Transverse colon (tissue), 4 donors: ENCODE results near the gene RASEF. TPM values are rescaled to one million over a fixed set of nuclear protein-coding genes. Genes with fewer than 3 reads are reported as not detected.

Experiments
- DNase-seq: peaks from one replicate; pipeline ENCODE4 v3.0.0-alpha.2; 2019
- H3K27ac ChIP-seq, 4 donors: fragments of 200-600 bp; sonication (generic); 2 replicates each; pipeline ENCODE4 v1.5.1; 2016 to 2018; ENCODE audit warnings: inconsistent platforms in 4 of 4
- H3K27me3 ChIP-seq: fragments of 200-600 bp; sonication (generic); 2 replicates; pipeline ENCODE4 v1.5.1; 2017; ENCODE audit warnings: inconsistent platforms
- H3K36me3 ChIP-seq, 4 donors: fragments of 200-600 bp; sonication (generic); 2 replicates each; pipeline ENCODE4 v1.5.1; 2017 to 2019; ENCODE audit warnings: inconsistent platforms in 4 of 4
- H3K4me1 ChIP-seq, 4 donors: fragments of 200-600 bp; sonication (generic); 2 replicates each; pipeline ENCODE4 v1.5.1; 2017 to 2020; ENCODE audit warnings: inconsistent platforms in 4 of 4
- H3K4me3 ChIP-seq, 4 donors: fragments of 200-600 bp; sonication (generic); 1 replicate in 1 of 4; 2 replicates in 3 of 4; pipeline versions ENCODE4 v1.5.1 to v1.6.1; 2017 to 2019; ENCODE audit warnings: inconsistent platforms in 4 of 4
- H3K9me3 ChIP-seq, 2 donors: fragments of 200-600 bp; sonication (generic); 2 replicates each; pipeline ENCODE4 v1.5.1; 2017 to 2019; ENCODE audit warnings: inconsistent platforms in 2 of 2
- EP300 ChIP-seq: sonication (generic); formaldehyde crosslinking; IDR thresholded peaks from one replicate; pipeline ENCODE4 v1.6.1; 2017; ENCODE audit warnings: antibody characterized with exemption, low read depth
- POLR2A ChIP-seq: fragments of 450-650 bp; IDR thresholded peaks from one replicate; pipeline ENCODE4 v1.6.1; 2016; ENCODE audit warnings: antibody characterized with exemption, mild to moderate bottlenecking, moderate library complexity
- POLR2AphosphoS5 ChIP-seq, 3 donors: sonication (generic); formaldehyde crosslinking; IDR thresholded peaks; one replicate each; pipeline ENCODE4 v1.6.1; 2016; ENCODE audit warnings: antibody characterized with exemption in 3 of 3
- WGBS, 2 donors: methylation state at CpG; one replicate each; pipeline ENCODE4 v1.1.5; 2018; ENCODE audit warnings: low coverage in 1 of 2; 5-methylcytosine and 5-hydroxymethylcytosine counted together
- in situ Hi-C, 4 donors: fragments of 200-750 bp; cut with MboI; loops; one replicate each; pipeline versions ENCODE4 v1.15.0 to v1.15.1; 2017; ENCODE audit warnings: low sequenced_read_pairs in 3 of 4, low pct_ligation_motif_present in 1 of 4, low pct_unique_long_range_greater_than_20kb in 1 of 4
- intact Hi-C: fragments of 100-400 bp; cut with DNase I; formaldehyde crosslinking; loops from one replicate; pipeline ENCODE4 v1.15.1; 2023; ENCODE audit warnings: low total_unique reads
- total RNA-seq, 4 donors: library from RNA; depleted of rRNA; stranded (reverse); fragments of >200 nt; gene quantifications; one replicate each; pipeline ENCODE4 v1.1.0, GENCODE V29; 2016
- TF ChIP-seq, protein P1 (sequence below), 5 experiments: fragments of 200-600 bp in 3 of 5; fragments of 450-650 bp in 2 of 5; sonication (generic) in 3 of 5; IDR thresholded peaks; 1 replicate in 2 of 5; 2 replicates in 3 of 5; pipeline ENCODE4 v1.5.1; 2016 to 2017; ENCODE audit warnings: antibody characterized with exemption in 5 of 5, inconsistent platforms in 3 of 5, mild to moderate bottlenecking in 2 of 5, moderate library complexity in 1 of 5

Gene RASEF
- total RNA-seq, 4 donors from 2014 or later, result 69.9 to 189 (median 105) TPM

- WGBS, 2 donors, result 4 to 10% methylated on average over 4 to 53 of the region's 53 CpGs
- TF ChIP-seq POLR2A (no peak), EP300 (no peak), POLR2AphosphoS5 (IDR thresholded peaks at IDR 0.05) (peak in 1 of 3 donors; percentile 30)
- TF ChIP-seq, protein P1, sequence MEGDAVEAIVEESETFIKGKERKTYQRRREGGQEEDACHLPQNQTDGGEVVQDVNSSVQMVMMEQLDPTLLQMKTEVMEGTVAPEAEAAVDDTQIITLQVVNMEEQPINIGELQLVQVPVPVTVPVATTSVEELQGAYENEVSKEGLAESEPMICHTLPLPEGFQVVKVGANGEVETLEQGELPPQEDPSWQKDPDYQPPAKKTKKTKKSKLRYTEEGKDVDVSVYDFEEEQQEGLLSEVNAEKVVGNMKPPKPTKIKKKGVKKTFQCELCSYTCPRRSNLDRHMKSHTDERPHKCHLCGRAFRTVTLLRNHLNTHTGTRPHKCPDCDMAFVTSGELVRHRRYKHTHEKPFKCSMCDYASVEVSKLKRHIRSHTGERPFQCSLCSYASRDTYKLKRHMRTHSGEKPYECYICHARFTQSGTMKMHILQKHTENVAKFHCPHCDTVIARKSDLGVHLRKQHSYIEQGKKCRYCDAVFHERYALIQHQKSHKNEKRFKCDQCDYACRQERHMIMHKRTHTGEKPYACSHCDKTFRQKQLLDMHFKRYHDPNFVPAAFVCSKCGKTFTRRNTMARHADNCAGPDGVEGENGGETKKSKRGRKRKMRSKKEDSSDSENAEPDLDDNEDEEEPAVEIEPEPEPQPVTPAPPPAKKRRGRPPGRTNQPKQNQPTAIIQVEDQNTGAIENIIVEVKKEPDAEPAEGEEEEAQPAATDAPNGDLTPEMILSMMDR (IDR thresholded peaks at IDR 0.05), result no peak
- in situ Hi-C loops, result no loop called here
- intact Hi-C loops, result no loop called here
- Histone ChIP-seq H3K4me1 (peaks cover 3 to 31% (median 16%) of the 10 kb centered on the region in 4 donors), H3K9me3 (no peaks in the 10 kb centered on the region), H3K27ac (peak overlapping the region; percentile 87 to 93 (median 90)), H3K27me3 (peaks cover 34% of the 10 kb centered on the region), H3K4me3 (peak overlapping the region; percentile 33 to 63 (median 49)), H3K36me3 (no peaks in the 10 kb centered on the region)
- DNase-seq, result peak; percentile 64
Measured at GRCh38 chr9:83061990-83062650, 822 bp downstream of the RASEF start.

DNA sequence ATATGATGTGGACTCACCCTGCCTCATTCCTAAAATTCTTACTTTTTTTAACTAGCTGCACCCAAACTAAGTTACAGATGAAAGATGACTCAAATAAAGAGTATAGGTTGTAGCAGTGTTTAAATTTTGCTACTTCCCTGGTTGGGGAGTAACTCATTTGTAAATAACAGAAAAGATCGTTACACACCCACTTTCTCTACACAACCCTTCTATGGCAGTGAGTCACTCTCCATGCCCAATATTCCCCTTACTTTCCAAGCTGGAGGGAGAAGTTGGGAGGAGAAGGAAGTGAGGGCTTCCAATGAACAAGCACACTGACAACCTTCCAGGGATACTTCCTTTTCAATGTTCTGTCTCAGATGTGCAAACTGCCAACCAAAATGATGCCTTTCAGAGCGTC is 1.9 kb downstream of the RASEF start:
- peak; percentile 38 for DNase-seq
- H3K27ac ChIP-seq, result peak overlapping the region; percentile 87 to 93 (median 90)

DNA sequence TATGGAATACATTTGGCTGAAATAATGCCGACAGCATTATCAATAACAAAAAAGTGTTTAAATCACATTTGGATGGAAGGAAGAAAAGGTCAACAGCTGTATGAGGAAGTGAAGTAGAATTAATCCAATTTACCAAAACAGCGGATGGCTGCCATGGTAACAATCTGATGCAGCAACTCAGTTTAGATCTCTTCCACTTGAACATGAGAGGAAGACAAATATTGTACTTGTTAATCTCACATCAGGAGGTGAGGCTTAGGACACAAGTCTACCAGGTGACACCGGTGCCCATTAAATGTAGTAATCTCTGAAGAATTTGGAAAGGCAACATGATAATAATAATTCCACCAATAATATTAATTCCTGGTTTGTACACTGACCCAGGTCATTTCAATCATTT is 2.4 kb downstream of the RASEF start:
- H3K27me3 ChIP-seq, result peaks cover 34% of the 10 kb centered on the region
- DNase-seq, result no peak
- peak overlapping the region; percentile 87 to 93 (median 90) for H3K27ac ChIP-seq
- in situ Hi-C loops, result no loop called here
- intact Hi-C loops, result no loop called here
- TF ChIP-seq, protein P1 (IDR thresholded peaks at IDR 0.05), result no peak
- TF ChIP-seq EP300, result no peak
- no peak for TF ChIP-seq POLR2A
- no peak for TF ChIP-seq POLR2AphosphoS5 (IDR thresholded peaks at IDR 0.05)
- peaks cover 3 to 41% (median 24%) of the 10 kb centered on the region in 4 donors for H3K4me1 ChIP-seq
- H3K9me3 ChIP-seq, result no peaks in the 10 kb centered on the region
- peak overlapping the region in 2 of 4 donors; percentile 55 to 63 for H3K4me3 ChIP-seq
- 58 to 80% methylated on average over 2 to 3 of the region's 3 CpGs for WGBS, 2 donors
- H3K36me3 ChIP-seq, result no peaks in the 10 kb centered on the region

More for the DNA sequence above, 1.9 kb downstream of the RASEF start:
- in situ Hi-C loops (no loop called here), intact Hi-C loops (no loop called here)
- H3K4me1 ChIP-seq, result peaks cover 3 to 37% (median 24%) of the 10 kb centered on the region in 4 donors
- peak overlapping the region in 3 of 4 donors; percentile 43 to 63 (median 55) for H3K4me3 ChIP-seq
- WGBS, 2 donors, result 34 to 42% methylated on average over 2 of the region's 2 CpGs
- H3K36me3 ChIP-seq, result no peaks in the 10 kb centered on the region
- TF ChIP-seq EP300 (no peak), POLR2AphosphoS5 (IDR thresholded peaks at IDR 0.05) (peak in 2 of 3 donors; percentile 36 to 81), POLR2A (peak; percentile 64)
- TF ChIP-seq, protein P1 (IDR thresholded peaks at IDR 0.05), result no peak
- no peaks in the 10 kb centered on the region for H3K9me3 ChIP-seq
- peaks cover 34% of the 10 kb centered on the region for H3K27me3 ChIP-seq

DNA sequence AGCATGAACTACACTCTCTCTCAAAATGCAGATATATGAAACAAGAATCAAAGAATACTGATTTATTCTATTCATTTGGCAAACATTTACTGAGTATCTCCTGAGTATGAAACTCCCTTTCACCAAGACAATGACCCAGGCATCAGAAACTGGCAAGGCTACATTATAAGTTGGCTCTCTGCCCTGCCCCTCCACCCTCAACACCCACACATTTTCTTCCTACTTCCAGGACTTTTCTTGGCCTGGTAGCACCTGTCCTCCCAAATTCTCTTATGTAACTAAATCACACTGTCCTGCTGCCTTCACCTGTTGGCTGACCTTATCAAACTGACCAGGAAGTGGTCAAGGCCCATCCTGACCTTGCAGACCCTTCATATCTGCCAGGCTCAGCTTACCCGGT is 3.5 kb downstream of the RASEF start:
- TF ChIP-seq EP300 (no peak), POLR2A (no peak), POLR2AphosphoS5 (IDR thresholded peaks at IDR 0.05) (no peak)
- TF ChIP-seq, protein P1 (IDR thresholded peaks at IDR 0.05), result no peak
- in situ Hi-C loops (no loop called here), intact Hi-C loops (no loop called here)
- H3K27ac ChIP-seq, result peak overlapping the region; percentile 30 to 92 (median 72)
- WGBS, 2 donors, result 90% methylated on average over 1 of the region's 1 CpG; no CpG with 5 or more reads in 1 of the 2 donors
- peaks cover 34% of the 10 kb centered on the region for H3K27me3 ChIP-seq
- peak; percentile 24 for DNase-seq
- H3K4me3 ChIP-seq, result no peak overlapping the region
- H3K36me3 ChIP-seq, result no peaks in the 10 kb centered on the region
- H3K9me3 ChIP-seq, result no peaks in the 10 kb centered on the region
- peaks cover 3 to 42% (median 24%) of the 10 kb centered on the region in 4 donors for H3K4me1 ChIP-seq
